ENCODE data around the gene TAP2. TPM values are rescaled to one million over a fixed set of nuclear protein-coding genes. Genes with fewer than 3 reads are reported as not detected.

Gene TAP2
- total and polyA plus RNA-seq, 2 experiments from 2014 or later, result 2.2 to 4.6 TPM

DNA sequence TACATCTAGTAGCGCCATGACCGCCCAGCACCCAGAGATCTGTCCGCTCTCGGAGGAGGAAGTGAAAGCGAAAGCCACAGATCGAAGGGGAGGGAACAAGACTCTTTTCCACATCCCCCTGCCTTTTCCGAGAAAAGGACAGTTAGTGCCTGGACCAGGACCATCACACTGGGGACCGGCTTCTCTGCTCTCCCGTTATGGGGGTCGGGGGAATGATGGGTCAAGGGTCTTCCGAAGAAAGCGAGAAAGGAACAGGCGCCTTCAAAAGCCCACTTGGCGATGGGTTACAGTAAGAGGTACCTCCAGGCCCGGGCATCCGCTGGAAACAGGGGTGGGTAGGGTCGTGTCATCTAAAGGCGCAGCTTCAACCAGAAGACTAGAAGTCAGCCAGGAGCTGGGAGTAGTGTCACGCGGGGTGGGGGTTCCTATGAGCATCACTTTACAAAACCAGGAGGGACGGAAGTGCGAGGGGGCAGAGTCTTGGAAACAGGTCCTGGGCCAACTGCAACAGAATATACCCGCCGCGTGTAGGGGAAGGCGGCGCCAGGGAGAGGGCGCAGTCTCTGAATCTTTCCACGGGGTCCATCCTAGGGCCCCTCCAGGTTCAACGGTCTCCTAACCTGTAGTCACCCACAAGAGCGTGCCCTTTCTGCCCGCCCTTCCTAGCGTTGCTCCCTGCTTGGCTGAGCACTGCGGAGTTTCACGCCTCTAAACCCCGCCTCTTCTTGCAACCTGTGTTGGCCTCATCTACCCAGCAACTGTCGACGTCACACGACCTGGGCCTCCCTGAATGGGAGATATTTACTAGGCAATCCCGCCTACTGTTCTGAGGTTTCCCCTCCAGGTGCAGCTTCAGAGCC lies 5.7 kb upstream of the TAP2 start, which contains the start of gene PSMB8:
PSMB8 (minus strand) TSS at position 69 of the 860 bp plus-strand sequence; CDS start at position 18, 51 bp downstream.
- no peaks in the 10 kb centered on the region for H3K79me2 ChIP-seq (ENCODE audit: insufficient read depth)
- peak within 1 kb of the TSS; percentile 98 for H3K4me3 ChIP-seq
- peak within 1 kb of the TSS; percentile 91 for H2AFZ ChIP-seq
- no peaks in the 10 kb centered on the region for H3K27me3 ChIP-seq (replicated peaks; ENCODE audit: insufficient read depth)
- H4K20me1 ChIP-seq (ENCODE audit: insufficient read depth), result no peaks in the 10 kb centered on the region
- in situ Hi-C loops (cut with MboI), result no loop called here
- peak within 1 kb of the TSS; percentile 97 for H3K9ac ChIP-seq
- peak within 1 kb of the TSS; percentile 93 for H3K4me2 ChIP-seq (ENCODE audit: unreplicated experiment)
- WGBS, 2 experiments (ENCODE audit: low coverage in 1 of 2, low lambda C conversion rate in 2 of 2, missing lambda C conversion rate in 2 of 2), result 0 to 1% methylated on average over 40 of the region's 40 CpGs
- no peaks in the 10 kb centered on the region for H3K9me3 ChIP-seq (ENCODE audit: low read depth)
- no peak for TF ChIP-seq EZH2phosphoT487 (IDR thresholded peaks at IDR 0.05; ENCODE audit: insufficient read depth, low read depth)
- no peak for TF ChIP-seq EZH2 (IDR thresholded peaks at IDR 0.05; ENCODE audit: insufficient read depth, poor library complexity, severe bottlenecking)
- peaks cover 13% of the 10 kb centered on the region for H3F3A ChIP-seq (ENCODE audit: insufficient read depth)
- H3K27ac ChIP-seq, result peak within 1 kb of the TSS; percentile 73
- H3K4me1 ChIP-seq (ENCODE audit: insufficient read depth), result no peaks in the 10 kb centered on the region
- peak; percentile 96 for DNase-seq
- no peaks in the 10 kb centered on the region for H3K9me2 ChIP-seq (ENCODE audit: insufficient read depth)
- H3K36me3 ChIP-seq (ENCODE audit: low read depth), result 0 out of 2 replicates have a peak, but pooled peaks cover 9% of the 10 kb centered on the region

DNA sequence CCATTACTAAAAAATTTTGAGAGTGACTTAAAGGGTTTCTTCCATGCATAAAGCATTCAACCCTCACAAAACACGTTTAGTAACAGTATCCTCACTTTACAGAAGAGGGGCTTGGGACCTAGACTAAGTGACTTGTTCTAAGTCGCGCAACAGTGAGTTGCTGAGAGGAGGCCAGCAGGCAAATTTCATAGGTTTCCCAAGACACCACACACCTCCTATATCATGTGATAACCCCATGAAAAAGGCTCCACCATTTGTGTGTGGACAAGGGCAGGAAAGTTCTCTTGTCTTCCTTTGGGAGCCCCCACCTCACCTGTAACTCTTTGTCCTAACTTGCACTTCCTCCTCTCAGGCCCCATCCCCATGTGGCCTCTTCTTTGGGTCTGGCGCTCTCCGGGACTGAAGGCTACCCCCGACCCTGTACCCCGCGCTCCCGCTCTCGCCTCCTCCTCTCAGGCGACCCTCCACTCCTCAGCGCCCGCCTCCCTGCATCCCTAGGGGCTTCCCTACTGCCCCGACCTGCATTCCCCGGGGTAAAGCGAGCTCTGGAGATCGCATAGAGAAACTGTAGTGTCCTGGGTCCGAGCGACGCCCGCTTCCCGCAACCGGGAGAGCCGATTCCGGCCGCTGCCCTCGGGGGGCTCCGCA lies 4.9 kb upstream of the TAP2 start:
- peaks cover 17% of the 10 kb centered on the region for H3F3A ChIP-seq (ENCODE audit: insufficient read depth)
- H3K4me3 ChIP-seq, result peak overlapping the region; percentile 98
- H2AFZ ChIP-seq, result peak overlapping the region; percentile 91
- WGBS, 2 experiments (ENCODE audit: low coverage in 1 of 2, low lambda C conversion rate in 2 of 2, missing lambda C conversion rate in 2 of 2), result 9 to 10% methylated on average over 27 to 28 of the region's 28 CpGs
- H3K4me2 ChIP-seq (ENCODE audit: unreplicated experiment), result peak overlapping the region; percentile 93
- H3K36me3 ChIP-seq (ENCODE audit: low read depth), result 0 out of 2 replicates have a peak, but pooled peaks cover 9% of the 10 kb centered on the region
- in situ Hi-C loops (cut with MboI), result no loop called here
- no peaks in the 10 kb centered on the region for H4K20me1 ChIP-seq (ENCODE audit: insufficient read depth)
- peak overlapping the region; percentile 73 for H3K27ac ChIP-seq
- H3K27me3 ChIP-seq (replicated peaks; ENCODE audit: insufficient read depth), result no peaks in the 10 kb centered on the region
- DNase-seq, result peak; percentile 36
- H3K9me3 ChIP-seq (ENCODE audit: low read depth), result no peaks in the 10 kb centered on the region
- H3K9me2 ChIP-seq (ENCODE audit: insufficient read depth), result no peaks in the 10 kb centered on the region
- H3K79me2 ChIP-seq (ENCODE audit: insufficient read depth), result no peaks in the 10 kb centered on the region
- H3K4me1 ChIP-seq (ENCODE audit: insufficient read depth), result no peaks in the 10 kb centered on the region
- H3K9ac ChIP-seq, result peak overlapping the region; percentile 97
- TF ChIP-seq EZH2 (IDR thresholded peaks at IDR 0.05; ENCODE audit: insufficient read depth, poor library complexity, severe bottlenecking) (no peak), EZH2phosphoT487 (IDR thresholded peaks at IDR 0.05; ENCODE audit: insufficient read depth, low read depth) (no peak)

DNA sequence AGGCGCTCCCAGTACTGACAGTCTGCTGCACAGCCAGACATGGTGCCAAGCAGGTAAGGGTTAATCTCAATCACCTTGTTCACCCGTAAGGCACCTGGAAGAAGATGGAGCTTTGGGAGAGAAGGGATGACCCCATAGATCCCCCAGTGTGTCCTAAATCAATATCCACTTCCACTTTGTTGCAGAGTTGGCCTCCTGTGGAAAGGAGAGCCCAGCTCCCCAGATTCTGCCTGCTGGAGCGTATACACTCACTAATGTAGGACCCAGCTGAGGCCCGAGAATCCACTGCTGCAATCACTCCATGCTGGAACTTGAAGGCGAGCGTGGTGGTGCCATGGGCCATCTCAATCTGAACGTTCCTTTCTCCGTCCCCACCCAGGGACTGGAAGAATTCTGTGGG lies 4.2 kb upstream of the TAP2 start:
- peak overlapping the region; percentile 98; the same call in 1 of the 2 replicates for H3K4me3 ChIP-seq
- no peak for DNase-seq
- no peaks in the 10 kb centered on the region for H3K79me2 ChIP-seq (ENCODE audit: insufficient read depth)
- 85 to 92% methylated on average over 8 of the region's 8 CpGs for WGBS, 2 experiments (ENCODE audit: low coverage in 1 of 2, low lambda C conversion rate in 2 of 2, missing lambda C conversion rate in 2 of 2)
- peak overlapping the region; percentile 97; the same call in 1 of the 2 replicates for H3K9ac ChIP-seq
- H3F3A ChIP-seq (ENCODE audit: insufficient read depth), result peaks cover 17% of the 10 kb centered on the region
- no peaks in the 10 kb centered on the region for H4K20me1 ChIP-seq (ENCODE audit: insufficient read depth)
- no peaks in the 10 kb centered on the region for H3K9me2 ChIP-seq (ENCODE audit: insufficient read depth)
- peak overlapping the region; percentile 93 for H3K4me2 ChIP-seq (ENCODE audit: unreplicated experiment)
- no peak overlapping the region for H3K27ac ChIP-seq
- H3K36me3 ChIP-seq (ENCODE audit: low read depth), result 0 out of 2 replicates have a peak, but pooled peaks cover 9% of the 10 kb centered on the region
- H3K27me3 ChIP-seq (replicated peaks; ENCODE audit: insufficient read depth), result no peaks in the 10 kb centered on the region
- H3K9me3 ChIP-seq (ENCODE audit: low read depth), result no peaks in the 10 kb centered on the region
- in situ Hi-C loops (cut with MboI), result no loop called here
- no peaks in the 10 kb centered on the region for H3K4me1 ChIP-seq (ENCODE audit: insufficient read depth)
- TF ChIP-seq EZH2phosphoT487 (IDR thresholded peaks at IDR 0.05; ENCODE audit: insufficient read depth, low read depth) (no peak), EZH2 (IDR thresholded peaks at IDR 0.05; ENCODE audit: insufficient read depth, poor library complexity, severe bottlenecking) (no peak)
- H2AFZ ChIP-seq, result no peak overlapping the region

DNA sequence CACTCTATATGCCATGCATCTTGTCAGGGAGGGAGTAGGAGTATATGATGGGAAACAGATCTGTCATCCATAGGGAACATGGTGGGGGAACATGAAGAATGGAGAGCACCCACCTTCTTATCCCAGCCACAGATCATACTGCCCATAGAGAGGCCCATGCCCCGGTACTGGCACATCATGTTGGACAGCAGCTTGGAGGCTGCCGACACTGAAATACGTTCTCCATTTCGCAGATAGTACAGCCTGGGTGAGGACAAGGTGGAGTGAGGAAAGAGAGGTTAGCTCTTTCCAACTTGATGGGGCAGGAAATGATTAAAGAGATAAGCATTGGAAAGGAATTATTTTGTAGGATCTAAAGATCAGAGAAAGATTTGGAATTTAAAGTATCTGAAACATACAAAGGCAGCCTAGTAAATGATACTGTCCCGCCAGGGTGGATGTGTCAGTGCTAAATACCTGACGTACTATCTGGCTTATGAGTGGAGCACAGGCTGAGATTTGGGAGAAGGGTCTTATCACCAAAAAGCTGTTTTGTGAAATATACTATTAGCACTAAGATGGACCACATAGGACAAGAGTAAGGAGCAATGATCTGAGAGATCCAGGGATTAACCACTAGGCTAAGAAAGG lies 3.6 kb upstream of the TAP2 start:
- Histone ChIP-seq H3K4me2 (ENCODE audit: unreplicated experiment) (no peak overlapping the region), H3K9ac (no peak overlapping the region), H3K9me2 (ENCODE audit: insufficient read depth) (no peaks in the 10 kb centered on the region), H3F3A (ENCODE audit: insufficient read depth) (peaks cover 17% of the 10 kb centered on the region), H3K9me3 (ENCODE audit: low read depth) (no peaks in the 10 kb centered on the region), H3K4me3 (no peak overlapping the region), H3K36me3 (ENCODE audit: low read depth) (0 out of 2 replicates have a peak, but pooled peaks cover 4% of the 10 kb centered on the region), H3K27ac (no peak overlapping the region), H2AFZ (no peak overlapping the region), H4K20me1 (ENCODE audit: insufficient read depth) (no peaks in the 10 kb centered on the region), H3K79me2 (ENCODE audit: insufficient read depth) (0 out of 2 replicates have a peak, but pooled peaks cover 4% of the 10 kb centered on the region), H3K4me1 (ENCODE audit: insufficient read depth) (peaks cover 4% of the 10 kb centered on the region; the same call in 1 of the 2 replicates), H3K27me3 (replicated peaks; ENCODE audit: insufficient read depth) (no peaks in the 10 kb centered on the region)
- TF ChIP-seq EZH2phosphoT487 (IDR thresholded peaks at IDR 0.05; ENCODE audit: insufficient read depth, low read depth), result no peak
- TF ChIP-seq EZH2 (IDR thresholded peaks at IDR 0.05; ENCODE audit: insufficient read depth, poor library complexity, severe bottlenecking), result no peak
- DNase-seq, result no peak
- WGBS, 2 experiments (ENCODE audit: low coverage in 1 of 2, low lambda C conversion rate in 2 of 2, missing lambda C conversion rate in 2 of 2), result 93 to 96% methylated on average over 6 of the region's 6 CpGs
- in situ Hi-C loops (cut with MboI), result no loop called here

All from GM23248 (cell line).